CD8-positive, alpha-beta memory T cell (primary cell): Measurements from ENCODE around the gene SLC43A3. TPM values are rescaled to one million over a fixed set of nuclear protein-coding genes. Genes with fewer than 3 reads are reported as not detected.

Experiments
- CTCF ChIA-PET: fragments of 350-600 bp; sonication (Branson Sonifier 250); formaldehyde crosslinking; loops from one replicate; lab custom pipeline; 2021; ENCODE audit warnings: antibody characterized with exemption; lab: Charles Lee
- POLR2A ChIA-PET: fragments of 350-600 bp; sonication (Branson Sonifier 250); formaldehyde crosslinking; loops from one replicate; lab custom pipeline; 2021; ENCODE audit warnings: antibody characterized with exemption; lab: Charles Lee
- DNase-seq, 5 donors: peaks; one replicate each; pipeline versions ENCODE4 v3.0.0 to v3.0.0-alpha.2; 2020 to 2022; ENCODE audit warnings: mixed read lengths in 1 of 5
- H3K27ac ChIP-seq: one replicate; pipeline ENCODE4 v1.7.0; 2013; ENCODE audit warnings: low read depth, mild to moderate bottlenecking, low read length, moderate library complexity
- H3K27me3 ChIP-seq: 2 replicates; pipeline ENCODE4 v1.7.0; 2013; ENCODE audit warnings: low read length, mild to moderate bottlenecking; ENCODE audit not compliant: insufficient read depth, poor library complexity, severe bottlenecking
- H3K36me3 ChIP-seq: 2 replicates; pipeline ENCODE4 v1.7.0; 2013; ENCODE audit warnings: mild to moderate bottlenecking, low read length, moderate library complexity; ENCODE audit not compliant: insufficient read depth
- H3K4me1 ChIP-seq: 2 replicates; pipeline ENCODE4 v1.7.0; 2013; ENCODE audit warnings: mild to moderate bottlenecking, low read length, moderate library complexity; ENCODE audit not compliant: insufficient read depth
- H3K4me3 ChIP-seq: 2 replicates; pipeline ENCODE4 v1.7.0; 2013; ENCODE audit warnings: mild to moderate bottlenecking, low read length
- H3K9me3 ChIP-seq: 2 replicates; pipeline ENCODE4 v1.7.0; 2013; ENCODE audit warnings: mild to moderate bottlenecking, low read length
- H3K27ac Mint-ChIP-seq, 8 donors: one replicate each; pipeline ENCODE4 v1.8.0; 2020 to 2021; ENCODE audit warnings: mixed read lengths in 8 of 8, mild to moderate bottlenecking in 6 of 8, inconsistent platforms in 3 of 8, moderate library complexity in 3 of 8
- H3K27me3 Mint-ChIP-seq, 2 donors: one replicate each; pipeline ENCODE4 v1.8.0; 2020 to 2021; ENCODE audit warnings: mixed read lengths in 2 of 2, mild to moderate bottlenecking in 1 of 2, moderate library complexity in 1 of 2
- H3K36me3 Mint-ChIP-seq, 3 donors: one replicate each; pipeline ENCODE4 v1.8.0; 2020 to 2021; ENCODE audit warnings: mixed read lengths in 3 of 3, inconsistent platforms in 1 of 3, mild to moderate bottlenecking in 1 of 3
- H3K4me1 Mint-ChIP-seq, 3 donors: one replicate each; pipeline ENCODE4 v1.8.0; 2020 to 2021; ENCODE audit warnings: mixed read lengths in 3 of 3, inconsistent platforms in 1 of 3, mild to moderate bottlenecking in 1 of 3
- H3K4me3 Mint-ChIP-seq, 7 donors: one replicate each; pipeline ENCODE4 v1.8.0; 2020 to 2021; ENCODE audit warnings: mixed read lengths in 7 of 7, mild to moderate bottlenecking in 6 of 7, moderate library complexity in 4 of 7, inconsistent platforms in 2 of 7
- H3K9me3 Mint-ChIP-seq, 5 donors: one replicate each; pipeline ENCODE4 v1.8.0; 2020 to 2022; ENCODE audit warnings: mixed read lengths in 5 of 5, mild to moderate bottlenecking in 3 of 5, moderate library complexity in 2 of 5, inconsistent platforms in 1 of 5
- polyA plus RNA-seq: library from polyadenylated mRNA; unstranded; fragments of 300-500 nt; fragmentation: Illumina TruSeq; gene quantifications from one replicate; pipeline ENCODE4 v1.2.3, GENCODE V29; 2021
- total RNA-seq, 2 experiments: library from RNA; stranded (reverse); gene quantifications; one replicate each; pipeline ENCODE4 v1.2.3, GENCODE V29; 2021

Gene SLC43A3
- total and polyA plus RNA-seq, 3 experiments from 2014 or later, result 32.6 to 447 (median 434) TPM

DNA sequence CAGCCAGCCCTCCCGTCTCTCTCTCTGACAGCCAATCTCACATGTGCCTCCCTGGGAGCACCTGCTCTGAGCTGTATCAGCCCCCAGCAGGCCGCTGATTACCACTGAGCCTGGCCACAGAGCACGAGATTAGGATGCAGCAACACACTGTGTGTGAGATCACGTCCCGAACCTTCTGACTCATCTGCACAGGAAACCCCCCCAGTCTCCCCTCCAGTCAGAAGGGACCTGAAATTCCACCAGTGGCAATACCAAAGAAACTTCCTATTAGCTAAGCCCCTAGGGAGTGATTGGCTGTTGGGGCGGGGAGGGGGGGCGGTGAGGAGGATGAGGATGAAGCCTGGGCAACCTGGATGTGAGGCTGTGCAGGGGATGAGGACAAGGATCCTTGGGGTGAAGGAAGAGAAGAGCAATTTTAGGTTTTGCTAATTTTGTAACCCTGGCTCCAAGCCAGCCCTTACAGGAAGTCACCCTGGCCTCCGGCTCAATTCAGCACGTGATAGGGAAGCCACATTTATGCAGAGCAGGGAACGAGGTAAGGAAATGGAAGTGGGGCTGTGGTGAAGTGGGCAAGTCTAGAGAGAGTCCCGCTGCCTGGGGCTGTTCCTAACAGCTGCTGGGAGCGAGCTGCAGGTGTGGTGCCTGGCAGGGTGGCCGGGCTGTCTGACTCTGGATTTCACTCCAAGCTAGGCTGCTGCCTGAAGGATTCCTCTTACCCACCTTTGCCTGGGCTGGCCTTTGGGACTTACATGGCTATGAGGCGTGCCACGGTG lies 1.9 kb downstream of the SLC43A3 start:
- no peaks in the 10 kb centered on the region for H3K9me3 ChIP-seq
- peaks cover 35% of the 10 kb centered on the region for H3K4me1 ChIP-seq
- Mint-ChIP-seq H3K4me1 (peaks cover 52 to 69% (median 64%) of the 10 kb centered on the region in 3 donors), H3K9me3 (no peaks in the 10 kb centered on the region), H3K4me3 (peak overlapping the region; percentile 75 to 94 (median 90)), H3K27ac (peak overlapping the region; percentile 92 to 97 (median 96)), H3K36me3 (peaks cover 0 to 24% (median 2%) of the 10 kb centered on the region in 3 donors), H3K27me3 (no peaks in the 10 kb centered on the region)
- DNase-seq, result peak; percentile 63 to 96 (median 80)
- H3K27me3 ChIP-seq, result no peaks in the 10 kb centered on the region
- H3K27ac ChIP-seq, result peak overlapping the region; percentile 68
- ChIA-PET POLR2A (interaction anchor here (1.9 to 2.2 kb wide), 2 partner anchors 33 to 90 kb away, joined by 6 to 9 read pairs; partner anchors contain the start of gene SSRP1), CTCF (interaction anchor here (1.1 to 6.1 kb wide), 5 partner anchors 32 to 143 kb away, joined by 4 to 62 read pairs (median 4); partner anchors contain the start of genes RTN4RL2 and UBE2L6)
- H3K36me3 ChIP-seq, result no peaks in the 10 kb centered on the region
- peak overlapping the region; percentile 43 for H3K4me3 ChIP-seq

DNA sequence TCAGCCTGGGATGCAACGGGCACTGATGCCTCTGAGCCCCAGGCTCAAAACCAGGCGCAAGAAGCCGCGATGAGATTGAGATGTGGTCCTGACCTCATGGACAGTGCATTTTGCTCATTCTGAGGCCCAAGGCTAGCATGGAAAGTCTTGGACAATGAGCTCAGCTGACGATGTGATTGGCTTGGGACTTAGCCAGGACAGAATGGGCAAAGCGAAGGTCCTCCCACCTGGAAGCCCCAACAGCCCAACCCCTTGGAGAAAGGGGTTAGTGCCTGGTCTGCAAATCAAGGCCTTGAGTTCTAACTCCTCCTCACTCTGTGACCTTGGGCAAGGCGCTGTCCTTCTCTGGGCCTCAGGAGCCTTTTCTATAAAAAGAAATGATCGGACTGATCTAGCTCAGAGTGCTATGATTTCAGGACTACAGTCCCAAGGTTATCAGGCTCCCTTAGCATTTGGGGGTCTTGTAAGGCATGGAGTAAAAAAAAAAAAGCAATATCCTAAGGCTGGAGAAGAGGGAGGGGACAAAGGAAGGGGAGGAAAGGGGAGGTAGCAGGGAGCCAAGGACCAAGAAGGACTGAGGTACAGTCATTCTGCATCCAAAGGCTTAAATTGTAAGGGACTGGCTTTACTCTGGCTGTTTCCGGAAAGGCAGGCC lies 2.7 kb downstream of the SLC43A3 start:
- peak overlapping the region; percentile 43 for H3K4me3 ChIP-seq
- H3K27me3 ChIP-seq, result no peaks in the 10 kb centered on the region
- Mint-ChIP-seq H3K27me3 (no peaks in the 10 kb centered on the region), H3K9me3 (no peaks in the 10 kb centered on the region), H3K36me3 (peaks cover 0 to 26% (median 2%) of the 10 kb centered on the region in 3 donors), H3K4me3 (peak overlapping the region; percentile 75 to 94 (median 90)), H3K4me1 (peaks cover 52 to 70% (median 64%) of the 10 kb centered on the region in 3 donors), H3K27ac (peak overlapping the region; percentile 92 to 97 (median 96))
- DNase-seq, result no peak
- peak overlapping the region; percentile 68 for H3K27ac ChIP-seq
- no peaks in the 10 kb centered on the region for H3K36me3 ChIP-seq
- ChIA-PET POLR2A (interaction anchor here (1.9 kb wide), 1 partner anchor 34 kb away, joined by 9 read pairs; no protein-coding TSS in a partner anchor), CTCF (interaction anchor here (0.7 to 6.1 kb wide), 4 partner anchors 33 to 199 kb away, joined by 3 to 62 read pairs (median 4); partner anchors contain the start of gene UBE2L6)
- H3K4me1 ChIP-seq, result peaks cover 35% of the 10 kb centered on the region
- H3K9me3 ChIP-seq, result no peaks in the 10 kb centered on the region

DNA sequence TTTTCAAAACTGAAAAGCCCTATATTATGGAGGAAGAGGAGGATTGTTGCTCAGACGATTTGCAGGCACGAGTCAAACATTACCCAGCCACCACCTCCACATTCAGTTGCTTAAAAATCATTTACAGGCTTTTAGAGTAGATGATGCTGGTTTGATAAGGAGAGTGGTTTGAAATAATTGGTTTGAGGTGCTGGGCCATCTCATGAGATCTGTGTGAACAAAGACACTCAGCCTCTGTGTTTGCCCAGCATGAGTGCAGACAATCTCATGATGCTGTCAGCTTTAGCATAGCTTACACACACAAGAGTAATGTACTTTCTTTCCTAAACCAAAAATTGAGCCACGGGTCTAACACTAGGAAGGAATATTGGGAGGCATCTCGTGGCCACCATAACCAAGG lies 4.3 kb downstream of the SLC43A3 start:
- Histone ChIP-seq H3K9me3 (no peaks in the 10 kb centered on the region), H3K27me3 (no peaks in the 10 kb centered on the region), H3K27ac (no peak overlapping the region), H3K4me1 (peaks cover 35% of the 10 kb centered on the region), H3K36me3 (peaks cover 6% of the 10 kb centered on the region), H3K4me3 (no peak overlapping the region)
- ChIA-PET POLR2A (no interaction called here), CTCF (interaction anchor here (1.8 kb wide), 1 partner anchor 35 kb away, joined by 9 read pairs; no protein-coding TSS in a partner anchor)
- peak overlapping the region in 2 of 7 donors; percentile 14 to 27 for H3K4me3 Mint-ChIP-seq
- DNase-seq, result no peak
- no peaks in the 10 kb centered on the region for H3K27me3 Mint-ChIP-seq
- peak overlapping the region; percentile 61 to 97 (median 90) for H3K27ac Mint-ChIP-seq
- H3K36me3 Mint-ChIP-seq, result peaks cover 0 to 33% (median 3%) of the 10 kb centered on the region in 3 donors
- H3K4me1 Mint-ChIP-seq, result peaks cover 52 to 73% (median 63%) of the 10 kb centered on the region in 3 donors
- H3K9me3 Mint-ChIP-seq, result no peaks in the 10 kb centered on the region

DNA sequence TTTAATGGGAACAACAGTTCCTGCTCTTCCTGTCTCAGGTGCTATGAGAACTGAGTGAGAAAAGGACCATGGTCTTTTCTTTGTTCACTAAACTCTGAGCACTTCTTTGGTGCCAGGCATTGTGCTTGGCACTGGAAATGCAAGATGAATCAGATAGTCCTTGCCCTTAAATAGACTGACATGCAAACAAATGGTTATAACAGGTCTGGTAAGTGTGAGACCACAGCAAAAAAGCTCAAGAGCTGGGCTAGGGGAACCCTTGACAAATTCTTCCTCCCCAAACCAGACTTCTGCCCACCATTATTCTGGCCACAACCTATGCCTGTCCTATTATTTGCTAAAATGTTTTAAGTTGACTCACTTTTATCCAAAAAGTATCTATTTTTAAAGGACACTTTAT lies 5.1 kb downstream of the SLC43A3 start:
- H3K27me3 ChIP-seq, result no peaks in the 10 kb centered on the region
- no peak for DNase-seq
- Mint-ChIP-seq H3K27me3 (no peaks in the 10 kb centered on the region), H3K36me3 (peaks cover 0 to 42% (median 9%) of the 10 kb centered on the region in 3 donors), H3K4me3 (peak overlapping the region in 1 of 7 donors; percentile 28), H3K9me3 (no peaks in the 10 kb centered on the region), H3K4me1 (peaks cover 45 to 65% (median 56%) of the 10 kb centered on the region in 3 donors), H3K27ac (peak overlapping the region in 5 of 8 donors; percentile 43 to 96 (median 56))
- ChIA-PET CTCF (interaction anchor here (1.8 kb wide), 1 partner anchor 36 kb away, joined by 9 read pairs; no protein-coding TSS in a partner anchor), POLR2A (interaction anchor here (0.6 kb wide), 1 partner anchor 28 kb away, joined by 5 read pairs; no protein-coding TSS in a partner anchor)
- H3K36me3 ChIP-seq, result peaks cover 14% of the 10 kb centered on the region
- no peaks in the 10 kb centered on the region for H3K9me3 ChIP-seq
- no peak overlapping the region for H3K27ac ChIP-seq
- no peak overlapping the region for H3K4me3 ChIP-seq
- peaks cover 30% of the 10 kb centered on the region for H3K4me1 ChIP-seq

DNA sequence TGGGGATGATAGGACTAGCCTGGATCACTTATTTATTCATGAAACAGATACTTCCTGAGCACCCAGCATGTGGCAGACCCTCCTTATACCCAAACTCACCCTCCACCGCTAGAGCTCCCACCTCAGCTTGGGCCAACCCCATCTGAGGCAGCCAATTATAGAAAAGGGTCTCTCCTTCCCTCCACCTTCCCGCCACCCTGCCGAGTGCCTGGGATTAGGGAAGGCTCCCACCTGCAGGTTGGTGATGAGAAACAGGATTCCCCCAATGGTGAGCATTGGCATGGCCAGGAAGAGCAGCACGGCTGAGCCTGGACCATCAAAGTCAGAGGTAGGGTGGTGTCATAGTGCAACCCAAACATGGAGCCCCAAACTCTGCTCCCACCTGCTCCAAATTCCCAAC lies 5.9 kb downstream of the SLC43A3 start:
- no peak overlapping the region for H3K4me3 Mint-ChIP-seq
- H3K9me3 Mint-ChIP-seq, result no peaks in the 10 kb centered on the region
- peaks cover 25% of the 10 kb centered on the region for H3K4me1 ChIP-seq
- H3K27me3 ChIP-seq, result no peaks in the 10 kb centered on the region
- no peak overlapping the region for H3K4me3 ChIP-seq
- peaks cover 39 to 58% (median 49%) of the 10 kb centered on the region in 3 donors for H3K4me1 Mint-ChIP-seq
- no peak for DNase-seq
- POLR2A ChIA-PET, result interaction anchor here (0.6 kb wide), 1 partner anchor 29 kb away, joined by 5 read pairs; no protein-coding TSS in a partner anchor
- H3K9me3 ChIP-seq, result no peaks in the 10 kb centered on the region
- peak overlapping the region in 2 of 8 donors; percentile 15 to 56 for H3K27ac Mint-ChIP-seq
- CTCF ChIA-PET, result interaction anchor here (1.8 kb wide), 1 partner anchor 37 kb away, joined by 9 read pairs; no protein-coding TSS in a partner anchor
- H3K36me3 ChIP-seq, result peaks cover 22% of the 10 kb centered on the region
- no peak overlapping the region for H3K27ac ChIP-seq
- H3K36me3 Mint-ChIP-seq, result peaks cover 2 to 49% (median 9%) of the 10 kb centered on the region in 3 donors
- H3K27me3 Mint-ChIP-seq, result no peaks in the 10 kb centered on the region

DNA sequence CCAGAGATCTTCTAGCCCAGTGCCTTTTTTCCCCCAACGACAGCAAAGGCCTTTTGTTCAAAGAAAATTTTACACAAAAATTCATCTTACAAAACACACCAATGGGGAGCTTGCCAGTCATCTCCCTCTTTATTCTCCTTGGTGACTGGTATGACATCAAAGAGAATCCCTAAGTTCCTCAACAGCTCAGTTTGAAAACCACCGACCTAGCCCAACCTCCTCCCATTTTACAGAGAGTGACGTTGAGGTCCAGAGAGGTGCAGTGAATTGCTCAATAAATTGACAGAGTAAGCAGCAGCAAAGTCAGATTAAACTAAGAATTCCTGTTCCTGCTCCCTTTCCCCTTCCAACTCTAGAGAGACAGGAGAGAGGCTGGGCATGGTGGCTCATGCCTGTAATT lies 7.8 kb downstream of the SLC43A3 start:
- ChIA-PET POLR2A (interaction anchor here (0.7 kb wide), 1 partner anchor 95 kb away, joined by 5 read pairs; no protein-coding TSS in a partner anchor), CTCF (interaction anchor here (1.7 kb wide), 1 partner anchor 39 kb away, joined by 4 read pairs; no protein-coding TSS in a partner anchor)
- peaks cover 11 to 64% (median 16%) of the 10 kb centered on the region in 3 donors for H3K36me3 Mint-ChIP-seq
- H3K27me3 Mint-ChIP-seq, result no peaks in the 10 kb centered on the region
- H3K4me3 Mint-ChIP-seq, result no peak overlapping the region
- no peak for DNase-seq
- peak overlapping the region in 1 of 8 donors; percentile 23 for H3K27ac Mint-ChIP-seq
- H3K36me3 ChIP-seq, result peaks cover 30% of the 10 kb centered on the region
- no peaks in the 10 kb centered on the region for H3K27me3 ChIP-seq
- no peaks in the 10 kb centered on the region for H3K9me3 ChIP-seq
- H3K27ac ChIP-seq, result no peak overlapping the region
- H3K4me1 Mint-ChIP-seq, result peaks cover 20 to 39% (median 34%) of the 10 kb centered on the region in 3 donors
- H3K9me3 Mint-ChIP-seq, result no peaks in the 10 kb centered on the region
- no peak overlapping the region for H3K4me3 ChIP-seq
- H3K4me1 ChIP-seq, result peaks cover 6% of the 10 kb centered on the region

DNA sequence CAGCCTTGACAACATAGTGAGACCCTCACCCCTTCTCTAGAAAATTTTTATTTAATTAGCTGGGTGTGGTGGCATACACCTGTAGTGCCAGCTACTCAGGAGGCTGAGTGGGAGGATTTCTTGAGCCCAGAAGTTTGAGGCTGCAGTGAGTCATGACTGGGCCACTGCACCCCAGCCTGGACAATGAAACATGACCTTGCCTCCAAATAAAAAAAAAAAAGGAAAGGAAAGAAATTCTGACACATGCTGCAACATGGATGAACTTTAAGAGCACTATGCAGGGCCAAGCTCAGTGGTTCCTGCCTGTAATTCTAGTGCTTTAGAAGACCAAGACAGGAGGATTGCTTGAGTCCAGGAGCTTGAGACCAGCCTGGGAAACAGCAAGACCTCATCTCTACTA lies 8.8 kb downstream of the SLC43A3 start:
- Histone ChIP-seq H3K27me3 (no peaks in the 10 kb centered on the region), H3K9me3 (no peaks in the 10 kb centered on the region), H3K4me3 (no peak overlapping the region), H3K36me3 (peaks cover 38% of the 10 kb centered on the region), H3K27ac (no peak overlapping the region), H3K4me1 (no peaks in the 10 kb centered on the region)
- DNase-seq, result no peak
- H3K27me3 Mint-ChIP-seq, result no peaks in the 10 kb centered on the region
- no peaks in the 10 kb centered on the region for H3K9me3 Mint-ChIP-seq
- peaks cover 16 to 32% (median 27%) of the 10 kb centered on the region in 3 donors for H3K4me1 Mint-ChIP-seq
- H3K4me3 Mint-ChIP-seq, result no peak overlapping the region
- CTCF ChIA-PET, result interaction anchor here (0.9 to 1.3 kb wide), 2 partner anchors 39 to 203 kb away, joined by 3 to 6 read pairs; no protein-coding TSS in a partner anchor
- no peak overlapping the region for H3K27ac Mint-ChIP-seq
- H3K36me3 Mint-ChIP-seq, result peaks cover 14 to 71% (median 25%) of the 10 kb centered on the region in 3 donors
- POLR2A ChIA-PET, result no interaction called here
